ENCODE measurements around the gene CPLX4. TPM values are rescaled to one million over a fixed set of nuclear protein-coding genes. Genes with fewer than 3 reads are reported as not detected.

Gene CPLX4, protein sequence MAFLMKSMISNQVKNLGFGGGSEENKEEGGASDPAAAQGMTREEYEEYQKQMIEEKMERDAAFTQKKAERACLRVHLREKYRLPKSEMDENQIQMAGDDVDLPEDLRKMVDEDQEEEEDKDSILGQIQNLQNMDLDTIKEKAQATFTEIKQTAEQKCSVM
- total RNA-seq, result not detected in 2 replicates

DNA sequence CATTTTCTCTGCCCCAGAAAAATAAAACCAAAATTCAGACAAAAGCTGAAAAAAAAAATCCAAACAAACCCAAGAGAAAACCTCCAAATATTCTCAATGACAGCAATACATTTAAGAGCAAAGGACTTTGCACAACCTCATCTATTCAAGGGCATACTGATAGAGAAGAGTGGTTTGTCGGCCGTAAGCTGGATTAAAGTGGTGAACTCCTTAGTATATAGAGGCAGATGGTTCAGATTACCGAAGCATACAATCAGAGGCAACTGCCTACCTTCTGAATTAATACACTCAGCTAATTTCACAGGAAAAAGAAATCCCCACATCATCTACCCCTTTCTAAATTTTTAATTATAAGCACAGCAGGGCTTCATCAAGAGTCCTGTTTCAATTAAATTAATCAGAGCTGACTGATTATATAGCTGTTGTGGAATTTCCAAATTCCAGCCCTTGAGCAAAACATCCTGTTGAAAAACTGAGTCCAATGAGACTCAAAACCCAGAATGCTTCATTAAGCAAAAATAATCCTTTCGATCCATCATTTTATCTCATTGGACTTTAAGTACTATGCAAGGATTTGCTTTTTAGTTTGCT is at the start of gene CPLX4:
Gene CPLX4, minus strand, starts transcription at position 190 of the 591 bp plus-strand sequence. Its CDS starts 187 bp downstream, at position 3.
- intact Hi-C loops (cut with micrococcal nuclease), result no loop called here

DNA sequence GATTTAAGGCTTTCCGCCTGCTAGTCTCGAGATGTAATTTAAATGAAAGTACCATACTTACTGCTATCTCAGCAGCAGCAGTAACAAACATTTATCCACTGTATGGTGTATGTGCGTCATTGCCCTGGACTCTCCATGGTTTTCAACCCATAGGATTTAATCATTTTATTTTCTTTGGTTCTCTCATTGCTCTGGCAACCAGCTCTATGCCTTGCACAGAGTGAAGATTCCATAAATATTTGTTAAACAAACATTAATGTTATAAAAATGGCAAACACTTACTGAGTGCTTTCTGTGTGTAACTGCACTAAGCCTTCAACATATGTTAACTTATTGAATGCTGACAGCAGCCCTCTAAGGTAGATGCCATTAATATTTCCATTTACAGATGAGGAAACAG is 41.9 kb upstream of the CPLX4 start:
- intact Hi-C loops (cut with micrococcal nuclease), result no loop called here

DNA sequence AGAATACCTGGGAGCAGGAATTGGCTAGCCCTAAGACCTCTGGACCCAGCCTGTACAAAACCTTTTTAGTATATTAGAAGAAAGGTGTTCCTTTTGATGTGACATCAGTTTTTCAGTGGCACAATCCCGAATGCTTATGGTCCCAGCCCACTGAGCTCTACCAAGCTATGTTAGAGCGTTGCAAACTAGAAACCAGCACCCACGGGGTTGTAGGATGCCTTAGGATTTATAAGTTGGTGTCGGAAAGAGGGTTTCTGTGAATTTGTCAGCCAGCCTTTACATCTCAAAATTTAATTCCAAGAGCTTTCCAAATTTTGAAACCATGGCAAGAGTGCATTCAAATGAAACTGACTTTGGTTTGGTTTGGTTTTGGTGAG is 41.1 kb upstream of the CPLX4 start:
- intact Hi-C loops (cut with micrococcal nuclease), result loop anchor here (1.0 to 10.0 kb wide), 8 partner anchors 17 to 1735 kb away; partner anchors contain the start of genes MALT1, NARS1 and SEC11C

DNA sequence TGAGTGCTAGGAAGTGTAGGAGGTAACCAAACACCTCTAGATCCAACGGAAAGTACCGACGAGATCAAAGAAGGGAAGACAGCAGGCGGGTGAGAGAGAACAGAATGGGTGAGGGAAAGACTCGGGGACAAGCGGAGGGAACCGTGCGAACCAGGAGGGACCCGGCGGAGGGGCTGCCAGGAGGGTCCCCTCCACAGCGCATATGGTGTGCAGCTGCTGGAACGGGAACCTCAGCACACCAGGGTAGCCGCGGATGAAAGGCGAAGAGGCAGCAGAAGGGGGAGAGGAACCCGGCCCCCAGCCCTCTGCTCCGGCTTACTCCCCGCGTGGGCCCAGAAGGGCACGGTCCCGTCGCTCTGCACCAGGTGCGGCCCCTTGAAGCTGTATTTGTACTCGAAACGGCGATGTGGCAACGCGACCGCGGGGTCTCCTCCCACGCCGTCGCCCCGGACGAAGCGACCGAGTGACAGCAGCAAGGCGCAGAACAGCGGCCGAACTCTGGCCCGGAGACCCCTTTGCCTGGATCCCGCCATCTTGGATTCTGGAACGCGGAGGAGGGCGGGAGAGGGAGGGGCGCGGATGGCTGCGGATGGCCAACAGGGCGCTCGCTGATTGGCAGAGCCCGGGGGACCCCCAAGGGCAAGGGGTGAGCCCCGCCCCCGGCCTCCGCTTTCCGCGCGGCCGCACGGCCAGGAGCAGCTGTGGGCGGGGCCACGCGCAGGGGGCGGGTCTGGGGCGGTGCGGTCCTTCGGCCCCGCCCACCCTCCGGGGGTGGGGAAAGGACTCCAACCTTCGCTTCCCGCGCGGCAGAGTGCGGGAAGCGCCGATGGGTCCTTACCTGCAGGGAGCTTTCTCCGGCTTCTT is 40.5 kb upstream of the CPLX4 start, which contains the start of gene LMAN1:
Gene LMAN1, minus strand, starts transcription at position 554 of the 864 bp plus-strand sequence. Its CDS starts 21 bp downstream, at position 533.
- intact Hi-C loops (cut with micrococcal nuclease), result loop anchor here (1.0 to 10.0 kb wide), 8 partner anchors 17 to 1734 kb away; partner anchors contain the start of genes MALT1, NARS1 and SEC11C

DNA sequence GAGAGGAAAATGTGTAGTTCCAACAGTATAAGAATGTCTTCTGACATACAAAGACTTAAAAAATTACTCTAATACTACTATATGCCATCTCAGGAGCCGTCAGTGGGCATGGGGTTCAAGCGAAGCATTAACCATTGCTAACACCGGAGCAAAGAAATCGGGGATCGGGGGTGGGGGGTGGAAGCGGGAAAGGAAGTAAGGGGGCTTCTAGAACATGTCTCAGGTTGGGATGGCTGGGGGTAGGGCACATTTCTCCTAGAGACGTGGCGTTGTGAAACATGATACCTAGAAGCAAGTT is 39.9 kb upstream of the CPLX4 start:
- intact Hi-C loops (cut with micrococcal nuclease), result loop anchor here (2.0 to 10.0 kb wide), 5 partner anchors 44 to 1734 kb away; partner anchors contain the start of genes MALT1 and NARS1

DNA sequence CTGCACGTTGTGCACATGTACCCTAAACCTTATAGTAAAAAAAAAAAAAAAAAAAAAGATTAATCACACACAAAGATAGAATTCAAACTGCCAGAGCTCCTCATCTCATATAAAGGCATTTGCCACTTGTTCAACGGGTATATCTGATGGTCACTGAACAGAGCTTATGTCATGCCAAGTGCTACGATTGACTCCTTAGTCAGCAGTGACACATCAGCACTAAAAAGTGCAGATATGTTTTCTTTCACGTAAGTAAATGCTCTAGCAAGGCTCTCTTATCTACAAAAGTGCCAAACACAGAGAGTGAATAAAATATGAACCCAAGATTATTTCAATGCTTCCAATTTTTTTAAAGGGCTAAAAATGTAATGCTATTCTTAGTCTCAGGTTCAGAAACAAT is 39.5 kb upstream of the CPLX4 start:
- intact Hi-C loops (cut with micrococcal nuclease), result loop anchor here (2.0 to 10.0 kb wide), 5 partner anchors 44 to 1733 kb away; partner anchors contain the start of genes MALT1 and NARS1

DNA sequence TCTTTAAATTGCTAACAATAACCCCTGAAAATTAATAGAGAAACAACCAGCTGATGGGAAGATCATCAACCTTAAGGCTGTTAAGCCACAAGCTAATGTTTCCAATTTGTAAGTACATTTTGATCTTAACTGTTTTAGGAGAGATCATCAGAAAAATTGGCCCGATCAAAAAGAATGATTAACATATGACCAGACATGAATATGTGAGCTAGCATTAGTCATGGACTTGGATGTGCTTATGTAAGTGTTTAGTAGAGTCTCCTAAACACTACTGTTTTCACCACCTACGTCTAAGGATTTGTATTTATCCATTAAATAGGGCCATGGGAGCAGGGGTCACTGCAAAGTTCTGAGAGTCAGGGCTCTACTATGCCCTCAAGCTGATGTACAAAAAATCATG is 36.3 kb upstream of the CPLX4 start:
- intact Hi-C loops (cut with micrococcal nuclease), result loop anchor here (5.0 to 10.0 kb wide), 3 partner anchors 48 to 1730 kb away; partner anchors contain the start of genes MALT1 and NARS1

DNA sequence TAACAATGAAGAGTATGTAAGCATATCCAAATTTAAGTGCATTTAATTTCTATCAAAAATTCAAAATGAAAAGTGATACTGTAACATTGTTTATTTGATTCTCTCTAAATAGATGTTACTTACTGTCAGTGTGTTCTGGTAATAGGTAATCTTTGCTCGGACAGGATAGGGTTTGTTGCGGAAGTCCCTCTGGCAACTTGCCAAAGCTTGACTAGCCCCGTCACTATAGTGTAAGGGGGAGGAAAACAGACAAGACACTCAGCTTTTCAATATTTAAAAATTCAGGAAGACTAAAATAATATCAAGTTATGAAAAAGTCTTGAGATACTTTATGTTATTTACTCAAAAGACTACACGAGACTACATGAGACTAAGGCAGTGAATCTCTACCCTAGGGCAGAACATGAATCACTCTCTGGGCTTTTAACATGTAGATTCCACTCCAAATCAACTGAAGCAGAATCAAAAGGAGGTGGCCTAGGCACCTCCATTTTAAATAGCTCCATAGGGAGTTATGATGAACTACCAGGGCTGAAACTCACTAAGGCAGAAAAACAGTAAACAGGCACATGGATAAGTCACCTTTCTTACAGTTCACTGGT is 34.7 kb upstream of the CPLX4 start:
- intact Hi-C loops (cut with micrococcal nuclease), result loop anchor here (10.0 kb wide), 1 partner anchor 1728 kb away; the partner anchor contains the start of gene NARS1

DNA sequence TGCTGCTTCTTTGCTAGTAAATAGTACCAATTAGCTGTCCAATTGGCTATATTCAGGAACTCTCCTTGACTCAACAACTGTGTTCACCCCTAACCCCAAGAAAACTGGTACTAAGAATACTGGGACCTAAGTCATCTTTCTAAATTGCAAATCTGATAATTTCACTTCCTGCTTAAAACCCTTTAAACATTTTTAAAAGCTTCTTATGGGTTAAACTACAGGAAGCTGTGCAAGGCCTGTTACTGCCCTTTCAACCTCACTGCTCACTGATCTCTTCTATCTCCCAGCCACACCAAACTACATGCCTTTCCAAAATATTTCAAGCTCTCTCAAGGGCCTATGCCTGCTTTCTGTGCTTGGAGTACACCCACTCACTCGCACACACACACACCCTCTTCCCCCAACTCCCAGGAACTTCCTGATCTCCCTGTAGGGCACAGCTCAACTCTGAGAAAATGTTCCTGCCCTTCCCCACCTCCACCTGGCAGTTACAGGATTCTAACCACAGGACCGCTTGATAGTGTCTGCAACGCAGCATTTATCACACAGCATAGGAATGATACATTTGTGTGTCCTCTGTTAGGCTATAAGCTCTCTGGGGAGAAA is 33.9 kb upstream of the CPLX4 start:
- intact Hi-C loops (cut with micrococcal nuclease), result loop anchor here (10.0 kb wide), 1 partner anchor 1728 kb away; the partner anchor contains the start of gene NARS1

DNA sequence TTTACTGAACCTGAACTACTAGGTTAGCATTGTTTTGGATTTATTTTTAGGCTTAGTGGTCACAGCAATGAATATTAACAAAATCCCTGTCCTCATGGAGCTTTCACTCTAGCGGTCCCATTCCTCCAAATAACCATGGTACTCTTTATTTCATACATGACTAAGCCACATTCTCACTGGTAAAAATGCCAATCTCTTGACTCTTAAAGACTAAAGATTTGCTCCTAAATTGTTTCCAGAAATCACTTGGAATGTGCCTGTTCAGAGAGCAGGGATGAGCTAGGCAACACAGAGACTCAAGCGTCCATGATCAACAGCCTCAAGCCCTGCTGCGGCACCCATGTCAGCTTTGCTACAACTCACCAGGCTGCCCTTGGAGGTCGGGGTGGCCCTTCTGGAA is 27.1 kb upstream of the CPLX4 start:
- intact Hi-C loops (cut with micrococcal nuclease), result no loop called here

DNA sequence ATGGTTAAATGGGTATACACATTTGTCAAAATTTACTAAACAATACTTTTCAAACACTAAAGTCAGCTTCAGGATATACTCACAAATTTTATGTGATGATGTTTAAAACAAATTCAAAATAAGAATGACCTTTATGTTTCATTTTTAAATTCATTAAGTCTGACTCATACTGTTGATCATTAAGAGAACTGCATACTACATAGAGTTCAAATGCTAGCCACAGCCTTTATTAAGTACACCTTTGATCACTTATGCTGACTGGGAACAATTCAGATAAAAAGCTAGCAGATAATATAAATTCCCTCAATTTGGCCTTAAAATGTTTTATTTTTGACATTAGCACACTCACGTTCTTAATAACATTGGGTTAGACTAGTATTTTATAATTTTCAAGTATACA is 26.5 kb upstream of the CPLX4 start:
- intact Hi-C loops (cut with micrococcal nuclease), result no loop called here

DNA sequence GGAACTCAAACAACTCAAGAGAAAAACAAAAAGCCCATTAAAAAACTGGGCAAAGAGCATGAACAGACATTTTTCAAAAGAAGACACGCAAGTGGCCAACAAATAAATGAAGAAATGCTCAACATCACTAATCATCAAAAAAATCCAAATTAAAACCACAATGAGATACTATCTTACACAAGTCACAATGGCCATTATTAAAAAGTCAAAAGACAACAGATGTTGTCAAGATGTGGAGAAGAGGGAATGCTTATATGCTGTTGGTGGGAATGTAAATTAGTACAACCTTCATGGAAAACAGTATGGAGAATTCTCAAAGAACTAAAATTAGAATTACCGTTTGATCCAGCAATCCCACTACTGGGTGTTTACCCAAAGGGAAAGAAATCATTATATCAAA is 25.5 kb upstream of the CPLX4 start:
- intact Hi-C loops (cut with micrococcal nuclease), result no loop called here

DNA sequence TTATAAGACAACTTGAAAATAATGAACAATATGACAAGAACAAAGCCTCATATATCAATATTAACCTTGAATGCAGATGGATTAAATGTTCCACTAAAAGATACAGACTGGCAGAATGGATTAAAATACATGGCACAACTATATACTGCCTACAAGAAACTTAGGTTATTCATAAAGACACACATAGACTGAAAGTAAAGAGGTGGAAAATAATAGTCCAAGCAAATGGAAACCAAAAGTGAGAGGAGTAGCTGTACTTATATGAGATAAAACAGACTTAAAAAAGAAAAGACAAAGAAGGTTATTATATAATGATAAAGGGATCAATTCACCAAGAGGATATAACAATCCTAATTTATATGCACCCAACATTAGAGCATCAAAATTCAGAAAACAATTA is 22.4 kb upstream of the CPLX4 start:
- intact Hi-C loops (cut with micrococcal nuclease), result no loop called here

DNA sequence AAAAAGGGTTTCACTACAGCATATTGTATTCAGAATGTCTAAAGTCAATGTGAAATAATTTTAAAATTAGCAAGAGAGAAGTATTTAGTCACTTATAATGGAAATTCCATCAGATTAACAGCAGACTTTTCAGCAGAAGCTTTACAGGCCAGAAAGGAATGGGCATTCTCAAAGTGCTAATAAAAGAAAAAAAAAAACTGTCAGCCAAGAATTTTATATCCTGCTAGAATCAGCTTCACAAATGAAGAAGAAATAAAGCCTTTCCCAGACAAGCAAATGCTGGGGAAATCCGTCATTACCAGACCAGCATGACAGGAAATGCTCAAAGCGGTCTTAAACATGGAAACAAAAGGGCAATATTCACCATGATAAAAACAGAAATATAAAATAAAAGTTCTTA is 21.9 kb upstream of the CPLX4 start:
- intact Hi-C loops (cut with micrococcal nuclease), result no loop called here

DNA sequence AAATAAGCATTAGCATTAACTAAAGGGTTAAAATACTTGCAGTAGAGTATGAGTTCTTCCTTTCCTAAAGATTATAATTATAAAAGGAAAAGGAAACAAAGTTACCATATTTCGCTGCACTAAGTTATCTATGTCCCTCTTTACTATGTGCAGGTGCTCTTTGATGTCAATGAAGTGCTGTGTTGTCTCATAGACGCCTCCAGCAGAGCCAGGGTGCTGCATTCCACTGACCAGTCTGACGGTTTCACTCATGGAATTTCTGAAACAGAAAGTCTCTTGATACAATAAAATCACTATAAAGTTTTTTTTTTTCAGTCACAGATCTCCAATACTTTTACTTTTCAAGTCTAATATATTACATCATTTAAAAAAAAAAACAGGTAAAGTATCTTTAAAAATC is 14.5 kb upstream of the CPLX4 start:
- intact Hi-C loops (cut with micrococcal nuclease), result no loop called here

DNA sequence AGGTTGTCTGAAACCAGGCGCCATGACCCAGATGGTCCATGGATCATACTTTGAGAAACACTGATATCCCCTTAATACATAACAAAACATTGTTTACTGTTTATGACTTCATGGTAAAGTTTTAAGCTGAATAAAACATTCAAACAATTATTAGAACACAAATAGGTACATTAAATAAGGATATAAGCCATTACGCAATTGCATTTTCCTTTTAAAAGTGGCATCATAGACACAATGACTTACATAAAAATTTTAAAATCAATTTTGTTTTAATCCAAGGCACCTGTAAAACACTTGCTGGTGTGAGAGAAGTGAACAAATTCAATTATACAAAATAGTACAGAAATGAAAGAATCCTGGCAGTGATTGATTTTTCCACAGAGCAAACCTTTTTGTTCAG is 10.2 kb upstream of the CPLX4 start:
- intact Hi-C loops (cut with micrococcal nuclease), result no loop called here

DNA sequence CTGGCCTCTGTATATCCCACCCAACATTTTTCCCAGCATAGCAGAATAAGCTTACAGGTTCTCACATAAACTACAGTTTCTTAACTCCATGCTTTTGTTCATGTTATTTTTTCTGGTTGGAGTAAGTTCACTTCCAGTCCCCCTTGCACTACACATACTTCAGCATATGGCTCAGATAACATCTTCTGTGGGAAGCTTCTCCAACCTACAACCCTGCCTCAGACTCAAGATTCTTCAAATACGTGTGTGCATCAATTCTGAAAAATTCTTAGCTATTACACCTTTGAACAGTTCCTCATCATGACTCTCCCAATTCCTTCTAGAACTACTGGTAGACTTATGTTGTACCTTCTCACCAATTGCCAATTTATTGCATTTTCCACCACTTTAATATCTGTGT is 7.5 kb upstream of the CPLX4 start:
- intact Hi-C loops (cut with micrococcal nuclease), result no loop called here

DNA sequence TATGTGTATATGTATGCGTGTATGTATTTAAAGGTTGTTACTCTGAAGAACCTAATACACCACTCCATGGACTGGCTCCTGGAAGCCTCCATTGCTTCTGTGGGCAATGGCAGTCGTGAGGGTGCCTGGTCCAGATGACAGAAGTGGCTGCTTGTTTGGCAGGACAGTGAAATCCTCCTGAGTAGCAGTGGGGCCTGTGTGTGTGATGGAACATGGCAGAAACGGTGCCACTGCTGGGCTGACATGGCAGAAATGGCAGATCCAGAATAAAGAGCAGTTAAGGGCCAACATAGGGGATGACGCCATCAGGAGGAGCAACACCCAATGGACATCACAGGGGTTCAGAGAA is 6.1 kb upstream of the CPLX4 start:
- intact Hi-C loops (cut with micrococcal nuclease), result no loop called here

DNA sequence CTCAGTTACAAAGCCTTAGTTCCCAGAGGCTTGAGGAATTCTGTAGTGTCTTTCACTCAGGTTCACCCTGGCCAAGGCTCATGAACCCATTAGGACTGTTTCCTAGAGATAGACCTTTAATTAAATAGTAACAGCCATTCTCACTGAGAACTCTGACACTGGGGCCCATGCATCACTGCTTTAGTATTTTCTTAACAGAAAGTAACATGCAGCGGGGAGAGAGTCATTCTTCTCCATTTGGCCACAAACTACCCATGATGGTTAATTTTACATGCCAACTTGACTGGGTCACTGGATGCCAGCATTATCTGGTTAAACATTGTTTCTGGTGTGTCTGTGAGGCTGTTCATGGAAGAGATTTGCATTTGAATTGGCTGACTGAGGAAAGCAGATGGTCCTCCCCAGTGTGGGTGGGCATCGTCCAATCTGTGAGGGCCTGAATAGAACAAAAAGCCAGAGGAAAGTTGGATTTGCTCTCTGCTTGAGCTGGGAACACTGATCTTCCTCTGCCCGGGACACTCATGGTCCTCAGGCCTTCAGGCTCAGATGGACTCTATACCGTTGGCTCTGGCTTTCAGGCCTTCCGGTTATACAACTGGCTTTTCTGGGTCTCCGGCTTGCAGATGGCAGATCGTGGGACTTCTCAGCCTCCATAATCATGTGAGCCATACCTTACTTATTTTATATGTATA is 5.6 kb upstream of the CPLX4 start:
- intact Hi-C loops (cut with micrococcal nuclease), result no loop called here

DNA sequence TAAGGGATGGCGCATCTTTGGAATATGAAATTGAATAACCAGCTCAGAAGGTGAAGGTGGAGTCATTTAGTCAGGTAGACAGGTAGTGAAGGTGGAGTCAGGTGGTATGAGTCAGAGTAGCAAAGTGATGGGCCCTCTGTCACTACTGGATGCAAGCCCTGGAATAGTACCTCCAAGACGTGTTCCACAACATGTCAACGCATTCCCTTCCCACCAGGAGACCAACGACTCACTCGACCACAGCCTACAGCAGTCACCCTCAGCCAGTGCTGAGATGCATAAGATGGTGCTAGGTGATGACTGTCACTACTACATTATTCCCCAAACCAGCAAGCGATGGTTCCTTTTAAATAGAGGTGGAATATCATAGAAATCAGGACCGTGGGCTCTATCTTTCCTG is 6.8 kb downstream of the CPLX4 start:
- intact Hi-C loops (cut with micrococcal nuclease), result no loop called here

DNA sequence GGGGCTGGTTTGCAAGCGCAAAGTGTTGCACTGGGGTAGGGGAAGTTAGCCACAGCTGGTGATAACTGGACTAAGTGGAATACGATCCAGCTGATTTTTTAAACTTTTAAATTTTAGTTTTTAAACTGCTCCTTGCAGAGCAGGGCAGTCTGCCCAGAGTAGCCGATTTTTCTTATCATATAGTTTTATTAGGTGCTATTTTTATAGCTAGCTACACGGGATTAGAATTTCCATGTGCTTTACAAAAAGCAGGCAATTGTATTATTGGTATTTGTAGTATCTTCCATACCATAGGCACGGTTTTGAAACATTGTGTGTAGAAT is 9.6 kb downstream of the CPLX4 start:
- intact Hi-C loops (cut with micrococcal nuclease), result loop anchor here (1.0 to 2.0 kb wide), 2 partner anchors 50 to 94 kb away; partner anchors contain the start of gene LMAN1
